SK-N-SH (cell line): Measurements from ENCODE around the gene EPM2A. TPM values are rescaled to one million over a fixed set of nuclear protein-coding genes. Genes with fewer than 3 reads are reported as not detected.

Experiments
- CTCF ChIA-PET: fragments of 300-600, 350-600 bp; formaldehyde crosslinking; extraction: SDS; loops from one replicate; lab custom pipeline; 2021; lab: Yijun Ruan, JAX
- POLR2A ChIA-PET: fragments of 350-600 bp; sonication (Branson Sonifier 250); formaldehyde crosslinking; extraction: SDS; loops from one replicate; lab custom pipeline; 2020; ENCODE audit warnings: antibody characterized with exemption, inconsistent platforms; lab: Yijun Ruan, JAX
- DNase-seq: peaks from one replicate; pipeline ENCODE4 v3.0.0; 2012
- H2AFZ ChIP-seq: fragments of 200-600 bp; sonication (generic); 2 replicates; pipeline ENCODE4 v1.8.1; 2016; ENCODE audit warnings: antibody characterized with exemption, mild to moderate bottlenecking, low read depth
- H3F3A ChIP-seq: fragments of 200-600 bp; sonication (generic); replicated peaks from 2 replicates; pipeline ENCODE3; 2016; ENCODE audit warnings: antibody characterized with exemption, mild to moderate bottlenecking; ENCODE audit not compliant: insufficient read depth
- H3K27ac ChIP-seq, 2 experiments: fragments of 200-500 bp in 1 of 2; fragments of 200-600 bp in 1 of 2; sonication (Bioruptor generic) in 1 of 2; sonication (generic), shearing (Covaris generic) in 1 of 2; 2 replicates each; pipeline versions ENCODE4 v1.5.1 to v1.6.1; 2014 to 2016; ENCODE audit warnings: low read depth in 2 of 2, inconsistent platforms in 1 of 2, low read length in 1 of 2, mild to moderate bottlenecking in 1 of 2, mixed read lengths in 1 of 2
- H3K27me3 ChIP-seq: fragments of 200-600 bp; sonication (generic), shearing (Covaris generic); 2 replicates; pipeline ENCODE4 v1.6.1; 2016; ENCODE audit warnings: mixed run types; ENCODE audit not compliant: insufficient read depth
- H3K36me3 ChIP-seq, 2 experiments: fragments of 200-500 bp in 1 of 2; fragments of 200-600 bp in 1 of 2; sonication (Bioruptor generic) in 1 of 2; sonication (generic) in 1 of 2; replicated peaks in 1 of 2; 2 replicates each; pipeline versions ENCODE3 to v1.5.1; 2014 to 2016; ENCODE audit warnings: low read length in 1 of 2, mild to moderate bottlenecking in 1 of 2; ENCODE audit not compliant: insufficient read depth in 2 of 2, control insufficient read depth in 1 of 2
- H3K4me1 ChIP-seq, 2 experiments: fragments of 200-500 bp in 1 of 2; fragments of 200-600 bp in 1 of 2; sonication (Bioruptor generic) in 1 of 2; sonication (generic), shearing (Covaris generic) in 1 of 2; 2 replicates each; pipeline versions ENCODE4 v1.5.1 to v1.6.1; 2014 to 2016; ENCODE audit warnings: low read depth in 1 of 2, low read length in 1 of 2, mixed run types in 1 of 2; ENCODE audit not compliant: insufficient read depth in 2 of 2, control insufficient read depth in 1 of 2
- H3K4me2 ChIP-seq: fragments of 200-600 bp; sonication (generic), shearing (Covaris generic); 2 replicates; pipeline ENCODE4 v1.6.1; 2017; ENCODE audit warnings: mixed run types
- H3K4me3 ChIP-seq, 2 experiments: fragments of 200-500 bp in 1 of 2; fragments of 200-600 bp in 1 of 2; sonication (Bioruptor generic) in 1 of 2; sonication (generic), shearing (Covaris generic) in 1 of 2; 2 replicates each; pipeline versions ENCODE4 v1.5.1 to v1.8.1; 2014 to 2016; ENCODE audit warnings: low read depth in 2 of 2, inconsistent platforms in 1 of 2, low read length in 1 of 2, mild to moderate bottlenecking in 1 of 2, mixed read lengths in 1 of 2, moderate library complexity in 1 of 2
- H3K79me2 ChIP-seq: fragments of 200-600 bp; sonication (generic); 2 replicates; pipeline ENCODE4 v1.8.1; 2017; ENCODE audit warnings: mild to moderate bottlenecking; ENCODE audit not compliant: insufficient read depth
- H3K9ac ChIP-seq: fragments of 200-600 bp; sonication (generic); 2 replicates; pipeline ENCODE4 v1.6.1; 2017; ENCODE audit warnings: mixed run types
- H3K9me2 ChIP-seq: fragments of 200-600 bp; sonication (generic); 2 replicates; pipeline ENCODE4 v1.6.1; 2017; ENCODE audit warnings: mixed run types
- H3K9me3 ChIP-seq: fragments of 200-600 bp; sonication (generic); 2 replicates; pipeline ENCODE4 v1.6.1; 2017; ENCODE audit warnings: mixed run types, mild to moderate bottlenecking, moderate library complexity
- H4K20me1 ChIP-seq: fragments of 200-600 bp; sonication (generic); 2 replicates; pipeline ENCODE4 v1.6.1; 2017; ENCODE audit warnings: mild to moderate bottlenecking, mixed run types; ENCODE audit not compliant: insufficient read depth
- ELF1 ChIP-seq: IDR thresholded peaks from 2 replicates; pipeline ENCODE4 v1.4.0; 2012
- EP300 ChIP-seq, 2 experiments: IDR thresholded peaks; 2 replicates each; pipeline versions ENCODE4 v1.4.0 to v1.6.1; 2012; ENCODE audit warnings: borderline replicate concordance in 1 of 2, low read depth in 1 of 2, low read length in 1 of 2
- FOXJ3 ChIP-seq: sonication (generic); formaldehyde crosslinking; IDR thresholded peaks from 2 replicates; pipeline ENCODE4 v1.5.1; 2020; ENCODE audit warnings: mild to moderate bottlenecking, missing genetic modification reagents
- MXI1 ChIP-seq: IDR thresholded peaks from 2 replicates; pipeline ENCODE4 v1.6.1; 2012; ENCODE audit warnings: mild to moderate bottlenecking, low read depth, low read length, improper control_type of control experiment
- NRF1 ChIP-seq: IDR thresholded peaks from 2 replicates; pipeline ENCODE4 v1.6.1; 2012; ENCODE audit warnings: low read depth, mild to moderate bottlenecking, low read length
- POLR2AphosphoS5 ChIP-seq: IDR thresholded peaks from 2 replicates; pipeline ENCODE4 v1.6.1; 2012; ENCODE audit warnings: low read depth, low read length
- RAD21 ChIP-seq: IDR thresholded peaks from 2 replicates; pipeline ENCODE4 v1.6.1; 2012; ENCODE audit warnings: mild to moderate bottlenecking, low read length
- REST ChIP-seq: IDR thresholded peaks from 2 replicates; pipeline ENCODE4 v1.6.1; 2012; ENCODE audit warnings: mild to moderate bottlenecking, low read depth, low read length, moderate library complexity
- TCF12 ChIP-seq: IDR thresholded peaks from 2 replicates; pipeline ENCODE4 v1.4.0; 2012
- TEAD4 ChIP-seq: IDR thresholded peaks from 2 replicates; pipeline ENCODE4 v1.4.0; 2012; ENCODE audit warnings: mild to moderate bottlenecking, borderline replicate concordance; ENCODE audit not compliant: insufficient read depth
- USF2 ChIP-seq: fragments of 150-350 bp; IDR thresholded peaks from 2 replicates; pipeline ENCODE4 v1.6.1; 2017; ENCODE audit warnings: antibody characterized with exemption, low read length, low read depth, borderline replicate concordance
- WGBS: methylation state at CpG from one replicate; pipeline ENCODE4 v1.1.6; 2017; ENCODE audit warnings: low lambda C conversion rate; 5-methylcytosine and 5-hydroxymethylcytosine counted together
- polyA plus RNA-seq, 3 experiments: library from polyadenylated mRNA; depleted of rRNA; stranded (reverse); fragments of >200 nt; gene quantifications; 2 replicates each; pipeline ENCODE4 v1.2.3, GENCODE V29; 2012
- TF ChIP-seq, protein P1 (sequence below): fragments of 150-350 bp; IDR thresholded peaks from 2 replicates; pipeline ENCODE4 v1.6.1; 2016; ENCODE audit warnings: mild to moderate bottlenecking, low read depth, low read length
- TF ChIP-seq, protein P2 (sequence below): IDR thresholded peaks from 2 replicates; pipeline ENCODE4 v1.4.0; 2012; ENCODE audit warnings: low read depth

The EPM2A gene
- polyA plus RNA-seq, 1 of the 3 experiments (the other 2 are of a cell fraction): 2.7 TPM

- TF ChIP-seq, protein P1, sequence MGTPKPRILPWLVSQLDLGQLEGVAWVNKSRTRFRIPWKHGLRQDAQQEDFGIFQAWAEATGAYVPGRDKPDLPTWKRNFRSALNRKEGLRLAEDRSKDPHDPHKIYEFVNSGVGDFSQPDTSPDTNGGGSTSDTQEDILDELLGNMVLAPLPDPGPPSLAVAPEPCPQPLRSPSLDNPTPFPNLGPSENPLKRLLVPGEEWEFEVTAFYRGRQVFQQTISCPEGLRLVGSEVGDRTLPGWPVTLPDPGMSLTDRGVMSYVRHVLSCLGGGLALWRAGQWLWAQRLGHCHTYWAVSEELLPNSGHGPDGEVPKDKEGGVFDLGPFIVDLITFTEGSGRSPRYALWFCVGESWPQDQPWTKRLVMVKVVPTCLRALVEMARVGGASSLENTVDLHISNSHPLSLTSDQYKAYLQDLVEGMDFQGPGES: no peak
- TF ChIP-seq, protein P2, sequence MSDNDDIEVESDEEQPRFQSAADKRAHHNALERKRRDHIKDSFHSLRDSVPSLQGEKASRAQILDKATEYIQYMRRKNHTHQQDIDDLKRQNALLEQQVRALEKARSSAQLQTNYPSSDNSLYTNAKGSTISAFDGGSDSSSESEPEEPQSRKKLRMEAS: no peak
- TF ChIP-seq EP300 (IDR thresholded peaks at IDR 0.05; ENCODE audit: borderline replicate concordance in 1 of 2, low read depth in 1 of 2, low read length in 1 of 2) (no peak), TCF12 (no peak), TEAD4 (no peak), POLR2AphosphoS5 (no peak), RAD21 (no peak), USF2 (no peak), ELF1 (no peak), NRF1 (no peak), FOXJ3 (CRISPR knock-in tag) (no peak), MXI1 (no peak), REST (no peak)
- no peak overlapping the region for H3K27ac ChIP-seq
- ChIA-PET CTCF (no interaction called here), POLR2A (no interaction called here)
- no peak overlapping the region for H2AFZ ChIP-seq
- H4K20me1 ChIP-seq: no peaks in the 10 kb centered on the region
- no peak overlapping the region for H3K4me3 ChIP-seq
- no peak overlapping the region for H3K9ac ChIP-seq
- DNase-seq: no peak
- 83% methylated on average over 5 of the region's 5 CpGs for WGBS
- no peaks in the 10 kb centered on the region for H3K9me3 ChIP-seq
- peaks cover 4% of the 10 kb centered on the region for H3F3A ChIP-seq
- peaks cover 0 to 4% of the 10 kb centered on the region in 2 experiments; a peak in 2 of 4 replicates for H3K4me1 ChIP-seq
- H3K27me3 ChIP-seq: no peaks in the 10 kb centered on the region
- H3K79me2 ChIP-seq: no peaks in the 10 kb centered on the region
- no peaks in the 10 kb centered on the region for H3K36me3 ChIP-seq
- H3K9me2 ChIP-seq: no peaks in the 10 kb centered on the region
- no peak overlapping the region for H3K4me2 ChIP-seq
These were observed 27.9 kb downstream of the EPM2A start for GRCh38 chr6:145707397-145707796.
